GM12891 (cell line): ENCODE data around the gene FRYL.

ENCODE experiments used
- POLR2A ChIP-seq: IDR thresholded peaks from 2 replicates; pipeline ENCODE4 v1.6.1; 2011; ENCODE audit warnings: low read depth, low read length, control low read depth
- POLR2AphosphoS5 ChIP-seq: IDR thresholded peaks from 2 replicates; pipeline ENCODE4 v1.6.1; 2011; ENCODE audit warnings: low read depth, low read length, control low read depth
- TAF1 ChIP-seq: IDR thresholded peaks from 2 replicates; pipeline ENCODE4 v1.6.1; 2011; ENCODE audit warnings: low read depth, low read length, control low read depth

DNA sequence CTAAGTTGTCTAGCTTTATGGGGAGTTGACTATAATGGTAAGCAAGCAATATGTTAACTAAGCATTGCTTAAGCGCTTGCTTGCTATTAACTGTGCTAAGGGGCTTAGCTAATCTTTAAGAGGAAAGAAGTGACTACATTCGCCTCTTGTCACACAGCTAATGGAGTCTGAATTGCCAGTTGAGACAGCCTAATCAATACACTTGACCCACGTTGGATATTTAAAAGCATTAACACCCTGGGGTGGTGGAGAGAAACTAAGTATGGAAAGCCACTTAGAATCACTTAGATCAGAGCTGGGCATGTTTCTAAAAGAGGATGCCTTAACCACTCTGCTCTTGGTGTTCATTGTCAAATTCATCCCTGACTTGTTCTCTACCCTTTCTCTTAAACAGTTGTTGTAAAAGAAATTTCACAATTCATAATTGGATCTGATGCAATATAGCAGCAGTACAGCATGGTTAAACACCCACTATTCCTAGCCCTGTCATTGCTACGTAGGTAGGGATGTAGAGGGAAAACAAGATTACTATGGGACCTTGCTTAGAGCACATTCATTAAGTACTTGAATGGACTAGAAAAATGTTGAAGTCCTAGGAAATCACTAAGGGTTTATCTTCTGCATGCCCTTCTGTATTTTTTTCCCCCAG, 286.5 kb downstream of the FRYL start:
- TF ChIP-seq POLR2AphosphoS5 (no peak), POLR2A (no peak), TAF1 (no peak)
